ENCODE data around the gene DIABLO. TPM values are rescaled to one million over a fixed set of nuclear protein-coding genes. Genes with fewer than 3 reads are reported as not detected.

The DIABLO gene
- total and polyA plus RNA-seq, 9 of the 15 experiments (the other 6 are each of a cell fraction or from before 2014, with no cell fraction given), result 37.3 to 101 (median 80.1) TPM

DNA sequence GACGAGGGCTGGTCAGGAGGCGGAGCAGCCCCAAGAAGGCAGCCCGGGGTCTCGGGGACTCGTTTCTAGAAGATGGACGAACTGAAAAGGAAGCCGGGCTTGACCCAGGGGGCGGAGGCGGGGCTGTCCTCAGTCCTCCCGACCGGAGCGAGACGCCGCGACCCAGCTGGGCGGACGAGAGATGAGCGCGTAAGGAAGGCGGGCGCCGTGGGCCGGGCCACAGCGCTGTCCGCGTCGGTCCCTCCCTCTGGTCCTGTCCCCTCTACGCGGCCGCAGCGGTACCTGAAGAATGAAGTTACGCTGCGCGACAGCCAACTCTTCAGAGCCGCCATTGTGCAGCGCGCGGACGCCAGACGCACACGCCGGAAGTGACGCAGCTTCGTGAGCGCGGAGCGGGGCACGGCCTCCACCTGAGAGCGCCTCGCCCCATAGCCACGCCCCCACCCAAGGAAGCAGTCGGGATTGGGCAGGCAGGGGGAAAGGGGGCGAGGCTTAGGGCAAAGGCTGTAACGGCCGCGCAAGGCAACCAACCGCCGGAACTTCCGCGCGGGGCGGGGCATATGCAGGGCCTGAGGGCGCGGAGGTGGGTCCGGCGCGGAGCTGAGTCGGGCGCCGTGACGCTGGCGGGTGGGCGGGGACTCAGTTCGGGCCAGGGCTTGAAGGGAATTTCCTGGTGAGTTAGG lies at the start of gene DIABLO (continued):
- TF ChIP-seq NBN (IDR thresholded peaks at IDR 0.05; ENCODE audit: low read depth), result 0 out of 2 replicates have a peak, but pooled peaks have one; percentile 22
- TF ChIP-seq ETV5 (CRISPR knock-in tag; IDR thresholded peaks at IDR 0.05; ENCODE audit: low read depth), result peak; percentile 63
- no peak for TF ChIP-seq ZNF707 (CRISPR knock-in tag; conservative IDR thresholded peaks at IDR 0.05)
- TF ChIP-seq POLR2H (tag; IDR thresholded peaks at IDR 0.05; ENCODE audit: low read depth), result peak; percentile 49
- peak; percentile 92 for TF ChIP-seq TAF9B (IDR thresholded peaks at IDR 0.05; ENCODE audit: partially characterized antibody)
- no peak for TF ChIP-seq ZNF764 (CRISPR knock-in tag; IDR thresholded peaks at IDR 0.05; ENCODE audit: low read depth)
- TF ChIP-seq FOXP4 (CRISPR knock-in tag; IDR thresholded peaks at IDR 0.05; ENCODE audit: borderline replicate concordance), result 0 out of 2 replicates have a peak, but pooled peaks have one; percentile 4
- TF ChIP-seq, protein P1, sequence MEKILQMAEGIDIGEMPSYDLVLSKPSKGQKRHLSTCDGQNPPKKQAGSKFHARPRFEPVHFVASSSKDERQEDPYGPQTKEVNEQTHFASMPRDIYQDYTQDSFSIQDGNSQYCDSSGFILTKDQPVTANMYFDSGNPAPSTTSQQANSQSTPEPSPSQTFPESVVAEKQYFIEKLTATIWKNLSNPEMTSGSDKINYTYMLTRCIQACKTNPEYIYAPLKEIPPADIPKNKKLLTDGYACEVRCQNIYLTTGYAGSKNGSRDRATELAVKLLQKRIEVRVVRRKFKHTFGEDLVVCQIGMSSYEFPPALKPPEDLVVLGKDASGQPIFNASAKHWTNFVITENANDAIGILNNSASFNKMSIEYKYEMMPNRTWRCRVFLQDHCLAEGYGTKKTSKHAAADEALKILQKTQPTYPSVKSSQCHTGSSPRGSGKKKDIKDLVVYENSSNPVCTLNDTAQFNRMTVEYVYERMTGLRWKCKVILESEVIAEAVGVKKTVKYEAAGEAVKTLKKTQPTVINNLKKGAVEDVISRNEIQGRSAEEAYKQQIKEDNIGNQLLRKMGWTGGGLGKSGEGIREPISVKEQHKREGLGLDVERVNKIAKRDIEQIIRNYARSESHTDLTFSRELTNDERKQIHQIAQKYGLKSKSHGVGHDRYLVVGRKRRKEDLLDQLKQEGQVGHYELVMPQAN (IDR thresholded peaks at IDR 0.05; ENCODE audit: borderline replicate concordance), result peak; percentile 88; the same call in 1 of the 2 replicates
- TF ChIP-seq NR2C1 (IDR thresholded peaks at IDR 0.05), result peak; percentile 70
- TF ChIP-seq NR2C1 (tag; IDR thresholded peaks at IDR 0.05), result peak; percentile 69
- TF ChIP-seq MBD2 (IDR thresholded peaks at IDR 0.05; ENCODE audit: borderline replicate concordance, low read depth), result peak; percentile 83
- TF ChIP-seq POLR2G (IDR thresholded peaks at IDR 0.05; ENCODE audit: low read depth, low read length), result peak; percentile 98
- TF ChIP-seq EP300 (IDR thresholded peaks at IDR 0.05; ENCODE audit: low read length), result peak; percentile 40; the same call in 1 of the 2 replicates
- TF ChIP-seq CTBP1 (IDR thresholded peaks at IDR 0.05; ENCODE audit: borderline replicate concordance), result peak; percentile 88
- TF ChIP-seq, protein P2, sequence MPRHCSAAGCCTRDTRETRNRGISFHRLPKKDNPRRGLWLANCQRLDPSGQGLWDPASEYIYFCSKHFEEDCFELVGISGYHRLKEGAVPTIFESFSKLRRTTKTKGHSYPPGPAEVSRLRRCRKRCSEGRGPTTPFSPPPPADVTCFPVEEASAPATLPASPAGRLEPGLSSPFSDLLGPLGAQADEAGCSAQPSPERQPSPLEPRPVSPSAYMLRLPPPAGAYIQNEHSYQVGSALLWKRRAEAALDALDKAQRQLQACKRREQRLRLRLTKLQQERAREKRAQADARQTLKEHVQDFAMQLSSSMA (CRISPR knock-in tag; IDR thresholded peaks at IDR 0.05), result 0 out of 2 replicates have a peak, but pooled peaks have one; percentile 39
- TF ChIP-seq, protein P3, sequence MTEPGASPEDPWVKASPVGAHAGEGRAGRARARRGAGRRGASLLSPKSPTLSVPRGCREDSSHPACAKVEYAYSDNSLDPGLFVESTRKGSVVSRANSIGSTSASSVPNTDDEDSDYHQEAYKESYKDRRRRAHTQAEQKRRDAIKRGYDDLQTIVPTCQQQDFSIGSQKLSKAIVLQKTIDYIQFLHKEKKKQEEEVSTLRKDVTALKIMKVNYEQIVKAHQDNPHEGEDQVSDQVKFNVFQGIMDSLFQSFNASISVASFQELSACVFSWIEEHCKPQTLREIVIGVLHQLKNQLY (CRISPR knock-in tag; conservative IDR thresholded peaks at IDR 0.05), result no peak
